Skeletal muscle satellite cell (primary cell): ENCODE results near the gene MAT2B.

ENCODE experiments used
- H3K27me3 ChIP-seq: 2 replicates; pipeline ENCODE4 v1.7.0; 2013; ENCODE audit warnings: low read length; ENCODE audit not compliant: control insufficient read depth, insufficient read depth
- H3K36me3 ChIP-seq: 2 replicates; pipeline ENCODE4 v1.7.0; 2013; ENCODE audit warnings: mild to moderate bottlenecking, control low read depth, low read length; ENCODE audit not compliant: insufficient read depth
- H3K4me1 ChIP-seq: 2 replicates; pipeline ENCODE4 v1.7.0; 2013; ENCODE audit warnings: low read length; ENCODE audit not compliant: control insufficient read depth, insufficient read depth
- H3K4me2 ChIP-seq: 2 replicates; pipeline ENCODE4 v1.7.0; 2013; ENCODE audit warnings: mild to moderate bottlenecking, low read length
- H3K4me3 ChIP-seq: 2 replicates; pipeline ENCODE4 v1.7.0; 2013; ENCODE audit warnings: low read length
- H3K9ac ChIP-seq: 2 replicates; pipeline ENCODE4 v1.7.0; 2013; ENCODE audit warnings: mild to moderate bottlenecking, low read depth, low read length, moderate library complexity
- H3K9me3 ChIP-seq: replicated peaks from 2 replicates; pipeline ENCODE4 v1.7.0; 2013; ENCODE audit warnings: mild to moderate bottlenecking, control low read depth, low read length

The MAT2B gene

DNA sequence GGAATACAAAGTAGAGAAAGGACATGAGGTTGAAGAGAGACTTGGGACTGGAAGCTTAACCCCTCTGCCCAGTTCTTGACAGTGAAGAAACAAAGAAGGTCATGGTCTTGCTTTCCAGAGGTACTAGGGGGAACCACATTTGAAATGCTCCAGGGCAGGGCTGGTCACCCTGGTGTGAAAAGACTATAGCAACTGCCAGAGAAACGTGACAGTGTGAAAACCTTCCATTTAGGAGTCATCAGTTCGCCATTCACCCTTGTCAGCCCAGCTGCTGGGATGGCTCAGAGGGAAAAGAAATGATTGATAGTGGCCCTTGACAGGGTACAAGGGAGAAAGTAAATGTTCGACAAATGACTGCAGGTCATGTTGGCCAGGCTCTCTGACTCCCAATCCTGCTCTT, 56.7 kb downstream of the MAT2B start:
- Histone ChIP-seq H3K27me3 (peaks cover 44% of the 10 kb centered on the region), H3K36me3 (no peaks in the 10 kb centered on the region), H3K4me2 (no peak overlapping the region), H3K9me3 (no peaks in the 10 kb centered on the region), H3K4me3 (no peak overlapping the region), H3K9ac (no peak overlapping the region), H3K4me1 (peaks cover 5% of the 10 kb centered on the region)

DNA sequence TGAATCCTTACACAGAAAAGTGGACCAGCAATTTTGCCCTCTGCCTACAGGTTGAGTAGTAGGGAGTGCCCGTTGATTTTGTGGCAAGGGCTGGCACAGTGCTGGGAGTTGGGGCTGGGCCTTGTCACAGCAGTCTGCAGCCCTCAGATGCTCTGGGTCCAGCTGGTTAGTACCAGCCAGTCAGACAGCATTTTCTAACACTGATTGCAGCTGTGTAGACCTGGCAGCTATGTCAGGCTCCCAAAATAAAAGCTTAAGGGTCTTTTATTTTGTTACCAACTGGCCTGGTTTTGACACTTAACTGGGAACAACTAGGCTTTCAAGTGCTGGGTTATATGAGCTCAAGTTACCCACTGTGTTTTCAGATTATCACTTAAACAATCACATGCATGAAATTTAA, 57.7 kb downstream of the MAT2B start:
- Histone ChIP-seq H3K36me3 (no peaks in the 10 kb centered on the region), H3K27me3 (peaks cover 54% of the 10 kb centered on the region), H3K9ac (no peak overlapping the region), H3K9me3 (no peaks in the 10 kb centered on the region), H3K4me2 (no peak overlapping the region), H3K4me1 (peaks cover 5% of the 10 kb centered on the region), H3K4me3 (no peak overlapping the region)

DNA sequence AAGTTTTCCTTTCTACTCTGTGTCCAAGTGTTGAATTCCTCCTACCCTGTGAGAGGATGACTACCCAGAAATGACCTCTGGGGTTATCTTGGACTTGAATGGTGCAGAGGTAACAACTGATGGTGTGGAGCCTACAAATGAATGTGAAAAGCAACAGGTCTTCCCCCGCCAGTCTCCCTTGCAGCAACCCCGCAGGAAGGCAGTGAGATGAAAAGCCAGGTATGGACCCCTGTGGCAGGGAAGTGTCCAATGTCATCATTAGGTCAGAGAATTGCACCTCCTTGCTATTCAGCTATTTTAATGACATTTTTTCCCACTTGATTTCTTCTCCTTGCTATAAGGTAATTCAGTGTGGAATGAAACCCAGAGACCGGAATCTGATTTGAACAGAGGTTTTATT, 58.5 kb downstream of the MAT2B start:
- Histone ChIP-seq H3K36me3 (no peaks in the 10 kb centered on the region), H3K27me3 (peaks cover 53% of the 10 kb centered on the region), H3K4me2 (no peak overlapping the region), H3K4me3 (no peak overlapping the region), H3K9me3 (no peaks in the 10 kb centered on the region), H3K4me1 (peaks cover 5% of the 10 kb centered on the region), H3K9ac (no peak overlapping the region)

DNA sequence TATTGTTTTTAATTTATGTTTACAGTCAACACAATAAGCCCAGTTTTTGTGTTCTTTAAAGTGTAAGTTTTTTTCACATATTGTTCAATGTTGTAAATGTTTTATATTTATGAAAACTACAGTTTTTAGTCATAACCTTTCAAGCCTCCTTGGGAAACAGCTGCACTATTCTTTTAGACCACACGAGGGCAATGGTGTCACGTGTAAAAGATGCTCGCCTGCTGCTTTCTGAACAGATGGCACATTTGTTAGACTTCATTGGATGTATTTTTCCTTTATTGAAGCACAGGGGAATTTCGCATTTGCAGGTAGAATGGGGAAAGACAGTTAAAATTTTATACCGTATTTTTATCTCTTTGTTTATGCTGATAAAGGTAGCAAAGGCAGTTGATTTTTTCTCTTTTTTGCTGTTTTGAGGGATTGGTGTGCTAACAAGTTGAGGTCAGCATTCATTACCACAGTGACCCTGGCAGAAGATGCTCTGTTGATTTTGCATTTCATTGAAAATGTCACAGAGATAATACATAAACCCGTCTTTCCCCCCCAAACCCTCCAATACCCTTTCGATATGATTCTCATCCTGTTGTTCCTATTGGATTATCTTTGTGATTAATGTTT, 59.0 kb downstream of the MAT2B start:
- Histone ChIP-seq H3K4me3 (no peak overlapping the region), H3K4me1 (peaks cover 5% of the 10 kb centered on the region), H3K27me3 (peaks cover 49% of the 10 kb centered on the region), H3K4me2 (no peak overlapping the region), H3K36me3 (no peaks in the 10 kb centered on the region), H3K9me3 (no peaks in the 10 kb centered on the region), H3K9ac (no peak overlapping the region)

- Histone ChIP-seq H3K9me3 (no peaks in the 10 kb centered on the region), H3K9ac (no peak overlapping the region), H3K36me3 (no peaks in the 10 kb centered on the region), H3K4me2 (peak overlapping the region; percentile 80), H3K4me3 (peak overlapping the region; percentile 61), H3K4me1 (peaks cover 5% of the 10 kb centered on the region), H3K27me3 (peaks cover 53% of the 10 kb centered on the region)
Measured at GRCh38 chr5:163565492-163565891, 60.1 kb downstream of the MAT2B start.

DNA sequence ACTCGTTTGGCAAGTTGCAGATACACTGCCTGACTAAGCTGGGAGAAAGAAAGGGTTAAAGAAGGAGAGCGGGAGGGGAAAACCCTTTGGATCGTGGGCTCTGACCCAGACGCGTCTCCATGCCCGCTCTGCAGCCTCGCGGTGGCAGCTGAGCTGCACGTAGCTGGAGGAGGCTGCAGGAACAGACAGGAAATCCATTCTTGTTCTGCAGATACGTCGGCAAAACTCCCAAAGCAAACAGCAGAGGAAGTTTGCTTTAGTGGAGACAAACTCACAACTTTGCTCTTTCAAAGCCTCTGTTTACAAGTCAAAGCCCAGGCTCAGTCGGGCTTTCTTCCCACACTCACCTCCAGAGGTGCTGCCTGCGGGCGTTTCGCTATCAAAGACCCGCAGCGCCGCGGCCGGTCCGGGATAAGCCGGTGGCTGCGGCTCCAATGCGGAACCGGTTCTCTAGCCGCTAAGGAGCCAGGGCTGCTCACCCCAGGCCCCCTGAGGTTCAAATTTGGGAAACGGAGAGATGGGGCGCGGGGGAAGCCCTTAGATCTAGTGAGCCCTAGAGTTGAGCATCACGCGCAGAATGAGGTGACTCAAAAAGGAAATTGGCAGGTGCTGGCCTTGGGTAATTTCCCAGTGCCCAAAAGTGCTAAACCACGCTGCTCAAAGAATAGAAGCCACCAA, 60.7 kb downstream of the MAT2B start:
- no peak overlapping the region for H3K9ac ChIP-seq
- H3K4me1 ChIP-seq: peaks cover 5% of the 10 kb centered on the region
- no peaks in the 10 kb centered on the region for H3K36me3 ChIP-seq
- peaks cover 53% of the 10 kb centered on the region for H3K27me3 ChIP-seq
- peak overlapping the region; percentile 80 for H3K4me2 ChIP-seq
- H3K9me3 ChIP-seq: no peaks in the 10 kb centered on the region
- peak overlapping the region; percentile 61 for H3K4me3 ChIP-seq

GRCh38 chr5:163566678-163567077, 61.3 kb downstream of the MAT2B start:
- Histone ChIP-seq H3K4me2 (no peak overlapping the region), H3K9ac (no peak overlapping the region), H3K4me3 (no peak overlapping the region), H3K4me1 (peaks cover 7% of the 10 kb centered on the region), H3K27me3 (peaks cover 49% of the 10 kb centered on the region), H3K9me3 (no peaks in the 10 kb centered on the region), H3K36me3 (no peaks in the 10 kb centered on the region)

DNA sequence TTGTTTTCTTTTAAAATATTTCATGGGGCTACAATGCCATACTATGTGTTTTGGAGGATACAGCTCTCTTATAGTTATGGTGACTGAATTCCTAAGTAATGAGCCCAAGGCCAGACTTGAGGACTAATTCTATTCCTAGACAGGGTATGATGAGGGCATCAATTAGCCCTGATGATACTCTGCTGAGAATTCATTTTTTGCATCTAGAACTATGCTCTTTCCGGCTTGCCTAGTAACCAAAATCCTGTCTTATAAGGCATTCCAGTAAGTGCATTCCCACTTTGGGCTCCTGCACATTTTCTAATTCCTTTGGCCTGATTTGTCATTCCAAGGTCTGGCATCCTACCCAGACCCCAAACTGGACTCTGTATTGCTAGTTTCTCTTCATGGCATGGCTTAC, 62.4 kb downstream of the MAT2B start:
- Histone ChIP-seq H3K4me3 (no peak overlapping the region), H3K36me3 (no peaks in the 10 kb centered on the region), H3K27me3 (peaks cover 42% of the 10 kb centered on the region), H3K4me1 (peaks cover 9% of the 10 kb centered on the region), H3K4me2 (no peak overlapping the region), H3K9me3 (no peaks in the 10 kb centered on the region), H3K9ac (no peak overlapping the region)
